G401.6 (cell line): ENCODE data around the gene PRICKLE2.

Experiments used
- FAIRE-seq: peaks from 2 replicates; lab custom pipeline; 2012; peaks lifted over from hg19 to GRCh38; lab: Jason Lieb, UNC

Gene PRICKLE2

DNA sequence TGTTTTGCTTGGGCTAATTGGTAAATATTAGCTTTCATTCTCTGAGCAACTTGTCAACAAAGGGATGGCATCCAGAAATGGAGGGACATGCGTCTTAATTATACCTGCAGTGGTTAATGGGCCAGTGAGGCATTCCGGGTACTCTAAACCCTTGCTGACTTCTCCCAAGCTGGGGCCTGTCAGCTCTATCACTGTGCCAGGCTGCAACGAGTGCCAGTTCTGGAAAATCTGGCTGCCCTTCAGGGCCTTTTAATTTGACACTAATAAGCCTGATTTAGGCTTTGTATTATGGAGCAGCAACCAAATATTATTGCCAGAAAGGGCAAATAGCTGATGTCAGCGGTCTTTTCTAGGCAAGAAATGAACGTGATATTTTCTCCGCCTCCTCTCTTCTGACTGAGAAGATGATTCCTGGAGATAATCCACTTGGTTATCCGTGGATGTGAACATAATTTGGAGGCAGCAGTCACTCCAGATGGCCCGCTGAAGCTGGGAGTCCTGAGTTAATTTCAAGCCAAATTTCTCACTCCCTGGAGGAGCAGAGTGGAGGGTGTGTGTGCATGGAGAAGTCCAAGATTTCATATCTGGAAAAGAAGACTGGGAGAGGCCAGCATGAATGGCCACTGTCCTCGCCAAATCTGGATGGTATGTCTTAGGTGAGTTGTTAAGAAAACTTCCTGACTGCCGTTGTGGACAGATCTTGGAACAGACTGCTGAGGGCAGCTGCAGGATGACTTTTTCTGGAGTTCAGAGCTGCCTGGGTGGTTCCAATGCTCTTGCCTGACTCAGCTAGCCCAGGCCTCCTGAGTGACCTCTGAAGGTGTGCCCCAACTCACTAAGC is 157.5 kb downstream of the PRICKLE2 start:
- no peak for FAIRE-seq

DNA sequence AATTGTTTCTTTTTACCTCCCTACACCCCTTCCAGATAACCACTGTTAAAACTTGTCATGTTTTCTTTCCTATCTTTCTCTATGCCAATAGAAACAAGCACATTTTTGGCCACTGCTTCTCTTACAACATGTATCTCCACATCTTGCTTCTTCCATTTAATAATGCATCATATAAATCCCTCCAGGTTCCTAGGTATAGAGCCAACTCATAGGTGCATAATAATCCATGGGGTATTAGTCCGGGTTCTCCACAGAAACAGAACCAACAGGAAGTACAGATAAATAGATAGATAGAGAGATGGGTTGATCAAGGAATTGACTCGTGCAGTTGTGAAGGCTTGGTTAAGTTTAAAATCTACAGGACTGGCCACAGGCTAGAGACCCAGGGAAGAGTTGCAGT is 160.5 kb downstream of the PRICKLE2 start:
- no peak for FAIRE-seq

DNA sequence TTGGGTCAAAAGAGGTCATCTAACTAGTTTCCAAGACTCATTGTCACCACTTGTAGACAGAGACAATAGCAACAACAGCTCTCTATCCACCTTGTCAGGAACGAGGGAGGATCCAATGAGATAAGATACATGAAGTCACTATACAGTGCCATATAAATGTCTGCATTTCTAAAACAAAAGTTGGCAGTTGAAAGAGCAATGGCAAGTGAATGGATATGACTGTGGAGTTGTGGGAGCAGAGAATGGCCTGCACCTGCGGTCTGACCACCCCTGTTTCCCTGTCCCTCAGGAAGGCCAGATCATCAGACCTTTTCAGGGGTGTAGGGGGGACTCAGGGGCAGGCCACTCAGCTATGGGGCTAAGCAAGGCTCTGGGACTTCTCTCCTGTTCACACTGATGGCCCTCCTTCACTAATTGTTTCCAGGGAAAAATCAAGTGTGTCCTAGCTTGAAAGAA is 161.3 kb downstream of the PRICKLE2 start:
- no peak for FAIRE-seq

DNA sequence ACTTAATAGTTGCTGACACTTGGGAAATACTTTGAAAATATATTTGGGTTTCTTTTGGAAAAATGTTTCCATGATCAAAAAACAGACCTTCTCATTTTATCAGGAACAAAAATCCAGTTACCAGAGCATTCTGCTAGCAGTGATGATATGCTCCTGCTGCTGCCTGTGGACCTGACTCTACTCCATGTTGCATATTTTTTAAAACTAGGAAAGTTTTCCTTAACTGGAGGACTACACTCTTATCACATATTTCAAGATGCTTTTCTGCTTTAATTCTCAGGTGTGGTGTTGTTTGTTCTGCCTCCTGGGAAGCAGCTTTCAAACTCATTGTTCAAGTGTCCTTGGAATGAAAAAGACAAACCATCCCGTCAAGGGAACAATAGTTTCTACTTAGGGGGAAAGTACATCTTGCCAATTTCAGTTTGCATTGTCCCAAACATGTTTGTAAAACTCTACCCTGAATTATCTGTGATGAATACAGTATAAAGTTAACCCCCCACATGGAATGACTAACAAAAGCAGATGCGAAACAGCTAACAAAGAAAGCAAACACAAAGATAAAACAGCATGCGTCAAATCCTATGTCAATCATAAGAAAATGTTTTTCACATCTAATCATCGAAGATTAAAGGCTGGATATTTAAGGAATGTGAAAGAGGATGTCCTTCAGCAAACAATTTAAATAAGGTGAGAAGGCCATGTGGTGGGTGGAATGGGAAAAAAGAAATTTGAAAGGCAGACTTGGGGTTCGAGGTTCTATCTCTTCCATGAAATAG is 161.9 kb downstream of the PRICKLE2 start:
- FAIRE-seq = no peak

DNA sequence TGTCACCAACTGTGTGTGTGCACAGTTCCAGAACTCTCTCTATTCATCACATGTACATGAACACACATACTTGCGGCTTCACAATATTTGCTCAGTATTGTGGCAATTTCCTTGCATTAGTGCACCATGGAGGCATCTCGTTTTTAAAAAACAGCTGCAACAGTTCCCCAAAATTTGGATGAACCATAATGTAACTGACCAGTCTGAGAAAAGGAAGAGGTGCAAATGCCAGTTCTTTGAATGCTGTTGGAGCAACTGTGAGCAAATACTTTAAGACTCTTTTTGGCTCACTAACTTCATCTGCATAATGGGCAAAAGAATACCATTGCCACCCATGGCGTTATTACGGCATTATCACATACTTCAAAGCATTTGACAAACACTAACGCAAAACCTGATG is 163.6 kb downstream of the PRICKLE2 start:
- FAIRE-seq = no peak

DNA sequence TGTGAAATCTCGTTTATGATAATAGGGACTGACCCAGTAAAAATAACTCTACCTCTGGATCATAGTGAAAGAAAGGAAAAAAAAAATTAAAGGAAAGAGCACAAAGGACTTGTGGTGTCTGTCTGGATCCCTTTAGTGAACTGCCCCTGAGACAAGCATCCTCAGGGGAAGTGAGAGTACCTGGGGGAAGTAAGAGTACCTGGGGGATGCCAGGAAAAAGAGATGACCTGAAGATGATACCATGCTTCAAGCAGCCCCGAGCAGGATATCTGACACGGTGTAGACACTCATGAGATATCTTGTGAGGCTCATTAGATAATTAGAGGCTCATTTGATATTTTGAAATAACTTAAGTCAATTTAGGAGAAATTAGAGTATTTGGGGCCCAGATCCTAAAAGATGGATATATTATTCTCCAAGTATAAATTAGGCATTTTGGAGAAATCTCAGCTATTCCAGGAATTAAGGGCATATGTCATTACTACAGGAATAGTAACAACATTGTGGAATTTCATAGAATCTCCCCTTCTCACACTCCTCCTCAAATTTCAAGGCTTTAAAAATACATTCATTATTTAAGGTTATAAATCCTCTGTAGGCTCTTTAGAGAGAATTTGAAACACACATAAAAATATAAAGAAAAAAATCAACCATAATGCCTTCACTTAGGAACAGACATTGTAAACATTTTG is 165.6 kb downstream of the PRICKLE2 start:
- no peak for FAIRE-seq

DNA sequence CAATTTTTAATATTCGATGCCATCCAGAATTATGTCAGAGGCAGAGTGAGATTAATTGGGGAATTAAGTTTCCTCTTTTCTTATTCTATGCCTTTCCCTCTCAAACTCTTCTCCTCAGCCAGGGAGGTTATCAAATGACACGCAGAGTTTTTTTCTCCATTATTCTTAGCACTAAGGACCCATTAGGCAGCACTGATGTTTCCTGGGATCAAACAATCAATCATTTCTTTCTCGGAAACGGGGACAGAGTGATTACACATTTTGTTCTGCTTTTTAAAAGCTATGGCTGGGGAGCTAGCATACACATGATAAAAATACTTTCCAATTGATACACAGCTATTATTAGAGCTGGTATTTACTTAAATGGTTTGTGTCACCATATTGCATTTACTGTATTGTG is 166.7 kb downstream of the PRICKLE2 start:
- no peak for FAIRE-seq

DNA sequence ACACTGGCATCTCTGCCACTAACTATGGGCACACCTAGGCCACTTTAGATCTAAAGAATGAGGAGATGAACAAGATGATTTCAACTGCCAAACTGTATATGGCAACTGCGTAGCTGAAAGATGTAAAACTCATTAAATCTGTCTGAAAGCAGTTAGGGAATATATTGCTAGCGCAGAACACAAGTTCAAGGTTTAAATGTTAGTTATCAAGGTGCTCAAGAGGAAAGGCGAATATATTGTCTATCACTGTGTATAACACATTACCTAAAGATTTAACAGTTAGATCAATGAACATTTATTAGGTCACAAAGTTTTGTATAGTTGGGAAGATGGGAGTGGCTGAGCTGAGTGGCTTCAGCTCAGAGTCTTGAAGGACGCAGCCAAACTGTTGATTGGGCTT is 168.0 kb downstream of the PRICKLE2 start:
- FAIRE-seq = no peak

DNA sequence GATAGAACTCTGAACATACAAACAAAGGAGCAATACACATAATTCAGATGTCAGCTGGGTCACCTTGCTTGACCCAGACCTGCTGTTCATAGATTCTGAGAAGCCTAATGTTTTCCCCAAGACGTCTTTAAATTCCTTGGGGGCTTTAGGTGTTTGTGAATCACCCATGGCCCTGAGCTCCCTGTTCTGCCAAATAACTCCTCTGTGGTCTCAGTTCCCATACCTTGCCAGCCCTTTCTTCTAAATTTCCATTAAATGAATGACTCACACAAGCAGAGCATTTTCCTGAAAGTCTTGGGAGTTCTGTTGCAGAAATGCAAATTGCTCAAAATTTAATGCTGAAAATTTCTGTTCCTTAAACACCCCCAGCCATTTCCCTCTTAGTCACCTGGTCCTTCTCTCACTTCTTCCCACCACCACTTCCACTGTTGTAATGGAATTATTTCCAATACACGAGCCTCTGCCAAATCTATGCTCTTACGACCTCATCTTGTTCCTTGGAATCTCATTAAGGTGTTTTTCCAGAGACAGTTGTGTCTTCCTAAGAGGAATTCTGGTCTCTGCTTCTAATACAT is 168.6 kb downstream of the PRICKLE2 start:
- no peak for FAIRE-seq

DNA sequence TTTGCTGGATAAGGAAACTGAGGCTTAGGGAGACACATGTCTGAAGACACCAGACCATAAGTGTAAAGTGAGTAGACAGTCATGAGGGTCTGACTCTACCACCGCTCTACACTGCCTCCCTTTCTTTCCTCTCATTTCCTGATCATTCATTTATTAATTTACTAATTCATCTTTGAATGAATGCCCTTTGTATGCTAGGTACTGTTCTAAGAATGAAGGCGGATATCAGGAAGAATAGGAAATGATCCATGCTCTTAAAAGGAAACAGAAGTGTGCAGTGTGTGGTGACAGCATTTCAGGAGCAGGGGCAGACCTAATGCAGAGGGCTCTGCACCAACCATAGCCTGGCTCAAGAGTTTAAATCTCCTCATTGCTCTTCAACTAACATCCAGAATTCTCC is 170.2 kb downstream of the PRICKLE2 start:
- no peak for FAIRE-seq

DNA sequence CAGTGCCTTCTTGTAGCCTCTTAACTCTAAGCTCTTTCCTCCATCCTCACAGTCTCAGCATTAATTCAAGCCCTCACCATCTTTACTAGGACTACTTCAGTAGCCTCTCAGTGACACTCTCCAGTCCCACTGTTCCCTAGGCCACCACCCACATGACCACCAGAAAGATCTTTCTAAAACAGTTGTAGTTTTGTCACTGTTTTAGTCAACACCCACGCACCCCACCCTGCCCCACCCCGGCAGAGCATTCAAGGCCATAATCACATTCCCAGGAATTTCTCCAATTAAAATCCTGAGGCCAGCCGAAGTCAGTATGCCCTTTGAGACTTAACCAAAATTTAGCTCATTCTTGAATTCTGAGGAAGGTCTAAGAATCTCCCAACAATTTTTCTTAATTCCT is 170.8 kb downstream of the PRICKLE2 start:
- no peak for FAIRE-seq

DNA sequence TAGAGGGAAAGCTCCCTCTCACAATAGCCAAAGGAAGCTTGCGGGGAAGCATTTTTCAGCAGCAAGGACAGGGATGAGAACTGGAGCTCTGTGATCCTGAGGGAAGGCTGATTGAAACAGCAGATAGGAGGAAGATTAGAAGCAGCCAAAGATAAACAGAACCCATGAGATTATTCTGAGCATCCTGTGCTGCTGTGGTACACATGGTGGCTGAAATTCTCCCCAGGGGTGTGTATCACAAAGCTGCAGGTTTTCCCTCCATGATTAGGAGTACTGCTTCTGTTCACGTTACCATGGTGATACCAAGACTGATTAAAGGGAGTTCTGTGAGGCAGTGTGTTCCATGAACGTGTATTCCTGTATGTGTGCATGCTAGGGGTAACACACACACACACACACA is 171.7 kb downstream of the PRICKLE2 start:
- FAIRE-seq = no peak

DNA sequence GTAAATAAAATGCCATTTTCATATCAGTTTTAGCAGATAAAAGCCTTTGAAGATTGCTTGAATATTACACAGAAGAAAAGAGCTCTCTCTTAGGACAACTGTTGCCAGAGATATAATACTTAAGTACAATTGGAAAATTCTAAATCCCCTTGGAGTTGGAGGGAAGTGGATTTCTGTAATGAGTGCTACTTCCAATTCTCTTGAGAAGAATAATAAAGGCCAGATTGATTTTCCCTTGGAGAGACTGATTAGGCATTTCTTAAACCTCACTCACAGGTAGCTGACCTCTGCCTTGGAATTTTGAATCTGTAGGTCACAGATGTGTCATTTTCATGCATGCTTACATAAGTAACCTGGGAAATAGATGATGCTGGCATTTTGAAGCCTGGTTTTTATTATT is 172.1 kb downstream of the PRICKLE2 start:
- no peak for FAIRE-seq

DNA sequence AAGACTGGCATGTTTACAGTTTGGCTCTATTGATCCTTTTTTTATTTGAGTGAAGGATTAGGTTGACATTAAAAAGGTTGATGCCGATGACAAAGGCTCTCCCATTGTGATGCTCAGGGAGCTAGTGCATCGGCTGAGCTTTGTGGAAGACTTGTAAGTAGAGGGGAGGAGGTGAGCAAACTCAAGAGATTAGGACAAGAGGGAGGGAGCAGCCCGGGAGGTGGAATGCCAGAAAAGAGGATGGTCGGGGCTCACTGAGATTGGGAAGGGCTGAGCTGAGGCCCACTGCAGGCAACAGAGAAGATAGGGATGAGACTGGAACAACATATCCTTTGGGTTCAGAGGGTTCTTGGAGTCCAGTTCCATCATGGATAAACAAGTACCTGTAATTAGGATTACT is 175.4 kb downstream of the PRICKLE2 start:
- FAIRE-seq = no peak

DNA sequence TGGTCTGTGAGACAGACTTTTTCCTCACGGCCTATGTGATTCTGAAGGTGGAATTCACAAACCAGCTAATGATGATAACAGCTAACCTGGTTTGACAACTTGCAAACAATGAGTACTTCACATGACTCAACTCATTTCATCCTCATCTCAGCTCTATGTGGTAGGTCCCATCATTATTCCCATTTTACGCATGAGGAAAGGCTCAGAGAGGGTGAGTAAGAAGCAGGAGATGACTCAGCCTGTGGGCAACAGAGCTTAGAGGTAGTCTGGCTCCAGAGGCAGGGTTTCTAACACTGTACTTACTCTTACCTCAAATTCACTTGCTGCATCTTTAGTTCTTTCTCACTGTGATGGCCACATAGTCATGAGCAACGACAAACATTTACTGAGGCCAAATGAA is 176.1 kb downstream of the PRICKLE2 start:
- no peak for FAIRE-seq

DNA sequence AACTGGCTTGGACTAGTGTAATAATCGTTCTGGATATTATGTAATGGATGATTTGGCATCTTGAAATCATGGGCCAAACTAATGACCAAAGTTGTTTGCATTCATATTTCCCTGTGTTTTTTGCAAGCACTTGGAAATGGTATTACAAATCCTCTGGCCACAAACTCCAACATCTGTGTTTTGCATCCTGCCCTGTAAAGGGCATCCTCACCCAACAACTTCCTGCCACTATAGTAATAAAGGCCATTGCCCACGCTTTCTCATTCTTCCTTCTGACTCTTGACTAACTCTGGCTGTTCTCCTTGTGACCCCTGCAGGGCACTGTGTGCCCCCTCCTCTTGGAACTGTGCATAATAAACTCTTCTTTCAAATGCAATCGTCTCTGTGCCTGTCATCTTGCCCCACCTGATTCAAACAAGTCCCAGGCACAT is 176.6 kb downstream of the PRICKLE2 start:
- no peak for FAIRE-seq

DNA sequence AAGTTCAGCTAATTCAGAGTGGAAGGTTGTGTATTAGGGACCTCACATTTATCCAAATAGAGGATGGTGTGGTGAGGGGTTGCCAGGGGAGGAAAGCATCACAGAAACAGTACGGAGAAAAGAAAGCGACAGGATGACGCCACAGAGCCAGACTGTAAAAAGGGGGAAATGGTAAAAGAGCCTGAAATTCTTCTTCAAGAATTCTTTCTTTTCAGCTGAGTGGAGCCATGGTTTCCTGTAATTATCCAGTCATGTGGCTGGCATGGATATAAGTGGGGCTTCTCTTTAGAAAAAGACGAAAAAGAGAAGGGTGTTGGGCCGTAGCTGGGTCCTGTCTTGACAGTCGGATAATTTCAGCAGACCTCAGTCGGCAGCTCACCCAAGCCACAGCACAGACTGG is 177.5 kb downstream of the PRICKLE2 start:
- no peak for FAIRE-seq

DNA sequence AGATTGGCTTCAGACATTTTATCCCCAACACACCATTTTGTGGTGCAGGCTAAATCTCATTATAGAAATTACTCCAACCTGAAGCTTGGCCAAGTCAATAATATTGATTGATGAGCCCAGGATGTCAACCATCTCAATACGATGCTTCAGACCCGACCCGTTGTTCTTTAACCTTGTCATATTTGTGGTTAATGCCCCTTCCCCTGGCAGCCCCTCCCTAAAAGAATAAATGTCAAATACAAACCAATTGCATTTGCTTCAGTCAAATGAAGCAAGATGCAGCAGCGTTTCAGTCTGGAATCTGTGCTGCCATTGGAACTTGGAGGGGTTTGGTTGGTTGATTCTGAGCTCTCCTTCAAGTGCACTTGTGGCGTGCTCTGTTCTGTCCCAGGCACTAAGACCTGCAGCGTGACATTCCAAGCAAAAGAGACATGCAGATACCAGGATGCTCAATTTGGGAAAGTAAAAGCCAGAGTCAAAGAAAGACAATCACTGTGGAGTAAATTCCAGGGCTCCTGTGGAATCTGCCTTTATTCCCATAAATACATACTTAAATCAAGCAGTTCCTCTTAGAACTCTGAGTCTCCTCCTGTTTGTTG is 178.2 kb downstream of the PRICKLE2 start:
- FAIRE-seq = no peak

DNA sequence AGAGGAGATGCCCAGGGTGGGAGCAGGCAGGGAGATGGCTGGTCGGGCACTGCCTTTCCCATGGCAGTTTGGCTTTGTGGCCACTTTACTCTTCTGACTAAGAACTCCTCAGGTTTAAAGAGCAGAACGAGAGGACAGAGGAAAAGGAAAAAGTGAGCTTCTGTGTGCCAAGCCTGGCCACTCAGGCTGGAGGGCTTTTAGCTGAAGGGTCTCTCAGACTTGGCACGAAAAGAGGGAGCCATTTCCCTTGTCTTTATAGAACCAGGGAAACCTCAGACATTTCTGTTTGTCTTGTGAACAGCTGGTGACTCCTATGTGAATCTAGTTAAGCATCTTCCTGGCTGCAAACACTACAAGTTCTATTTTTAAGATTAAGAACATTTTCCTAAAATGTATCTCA is 178.7 kb downstream of the PRICKLE2 start:
- no peak for FAIRE-seq

DNA sequence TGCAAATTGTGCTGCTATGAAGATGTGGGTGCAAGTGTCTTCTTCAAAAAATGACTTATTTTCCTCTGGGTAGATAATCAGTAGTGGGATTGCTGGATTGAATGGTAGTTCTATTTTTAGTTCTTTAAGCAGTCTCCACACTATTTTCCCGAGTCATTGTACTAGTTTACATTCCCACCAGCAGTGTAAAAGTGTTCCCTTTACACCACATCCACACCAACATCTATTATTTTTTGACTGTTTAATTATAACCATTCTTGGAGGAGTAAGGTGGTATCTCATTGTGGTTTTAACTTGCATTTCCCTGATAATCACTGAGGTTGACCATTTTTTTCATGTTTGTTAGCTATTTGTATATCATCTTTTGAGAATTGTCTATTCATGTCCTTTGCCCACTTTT is 182.3 kb downstream of the PRICKLE2 start:
- no peak for FAIRE-seq
